Right atrium auricular region (tissue), 2 donors: Measurements from ENCODE around the gene TOM1L2. TPM values are rescaled to one million over a fixed set of nuclear protein-coding genes. Genes with fewer than 3 reads are reported as not detected.

Experiments
- DNase-seq: peaks from one replicate; pipeline ENCODE4 v3.0.0-alpha.2; 2019; ENCODE audit warnings: low spot score
- H3K27ac ChIP-seq, 2 donors: fragments of 200-600 bp; sonication (generic); 1 replicate in 1 of 2; 2 replicates in 1 of 2; pipeline ENCODE4 v1.5.1; 2016 to 2019
- H3K27me3 ChIP-seq, 2 donors: fragments of 200-600 bp; sonication (generic); one replicate each; pipeline versions ENCODE4 v1.5.1 to v1.6.0; 2017 to 2019
- H3K36me3 ChIP-seq: fragments of 200-600 bp; sonication (generic); one replicate; pipeline ENCODE4 v1.5.1; 2016
- H3K4me1 ChIP-seq, 2 donors: fragments of 200-600 bp; sonication (generic); one replicate each; pipeline versions ENCODE4 v1.5.1 to v1.6.0; 2017 to 2019
- H3K4me3 ChIP-seq, 2 donors: fragments of 200-600 bp; sonication (generic); 1 replicate in 1 of 2; 2 replicates in 1 of 2; pipeline ENCODE4 v1.5.1; 2017 to 2019; ENCODE audit warnings: mild to moderate bottlenecking in 1 of 2, moderate library complexity in 1 of 2
- H3K9me3 ChIP-seq, 2 donors: fragments of 200-600 bp; sonication (generic); one replicate each; pipeline ENCODE4 v1.5.1; 2019
- total RNA-seq, 2 donors: library from RNA; depleted of rRNA; stranded (reverse); fragments of >200 nt; gene quantifications; one replicate each; pipeline ENCODE4 v1.1.0, GENCODE V29; 2016
- TF ChIP-seq, protein P1 (sequence below), 2 donors: fragments of 200-600 bp; sonication (generic); IDR thresholded peaks; one replicate each; pipeline ENCODE4 v1.5.1; 2019; ENCODE audit warnings: antibody characterized with exemption in 2 of 2

Gene TOM1L2
- total RNA-seq, 2 donors from 2014 or later, result 186 to 347 TPM

DNA sequence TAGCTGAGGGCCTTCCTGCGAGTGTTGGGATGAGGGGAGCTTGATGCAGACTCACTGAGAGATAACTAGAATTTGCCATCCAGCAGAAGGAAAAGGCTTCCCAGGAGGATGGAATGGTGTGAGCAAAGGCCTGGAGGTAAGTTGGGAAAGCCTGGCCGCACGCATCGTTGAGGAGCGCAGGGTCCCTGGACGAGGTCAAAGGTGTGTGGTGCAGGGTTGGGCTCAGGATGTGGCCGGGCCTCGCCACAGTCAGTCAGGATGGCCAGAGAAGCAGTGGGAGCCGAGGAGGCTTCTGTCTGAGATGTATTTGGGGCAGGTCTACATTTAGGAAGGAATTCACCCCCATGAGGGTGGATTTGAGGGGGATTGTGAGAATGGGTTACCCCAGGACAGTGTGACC is 16.9 kb upstream of the TOM1L2 start:
- Histone ChIP-seq H3K9me3 (no peaks in the 10 kb centered on the region), H3K36me3 (no peaks in the 10 kb centered on the region), H3K4me1 (peaks cover 0 to under 1% of the 10 kb centered on the region in 2 donors), H3K27me3 (no peaks in the 10 kb centered on the region), H3K27ac (no peak overlapping the region), H3K4me3 (no peak overlapping the region)
- no peak for DNase-seq
- TF ChIP-seq, protein P1, sequence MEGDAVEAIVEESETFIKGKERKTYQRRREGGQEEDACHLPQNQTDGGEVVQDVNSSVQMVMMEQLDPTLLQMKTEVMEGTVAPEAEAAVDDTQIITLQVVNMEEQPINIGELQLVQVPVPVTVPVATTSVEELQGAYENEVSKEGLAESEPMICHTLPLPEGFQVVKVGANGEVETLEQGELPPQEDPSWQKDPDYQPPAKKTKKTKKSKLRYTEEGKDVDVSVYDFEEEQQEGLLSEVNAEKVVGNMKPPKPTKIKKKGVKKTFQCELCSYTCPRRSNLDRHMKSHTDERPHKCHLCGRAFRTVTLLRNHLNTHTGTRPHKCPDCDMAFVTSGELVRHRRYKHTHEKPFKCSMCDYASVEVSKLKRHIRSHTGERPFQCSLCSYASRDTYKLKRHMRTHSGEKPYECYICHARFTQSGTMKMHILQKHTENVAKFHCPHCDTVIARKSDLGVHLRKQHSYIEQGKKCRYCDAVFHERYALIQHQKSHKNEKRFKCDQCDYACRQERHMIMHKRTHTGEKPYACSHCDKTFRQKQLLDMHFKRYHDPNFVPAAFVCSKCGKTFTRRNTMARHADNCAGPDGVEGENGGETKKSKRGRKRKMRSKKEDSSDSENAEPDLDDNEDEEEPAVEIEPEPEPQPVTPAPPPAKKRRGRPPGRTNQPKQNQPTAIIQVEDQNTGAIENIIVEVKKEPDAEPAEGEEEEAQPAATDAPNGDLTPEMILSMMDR (IDR thresholded peaks at IDR 0.05), result no peak

DNA sequence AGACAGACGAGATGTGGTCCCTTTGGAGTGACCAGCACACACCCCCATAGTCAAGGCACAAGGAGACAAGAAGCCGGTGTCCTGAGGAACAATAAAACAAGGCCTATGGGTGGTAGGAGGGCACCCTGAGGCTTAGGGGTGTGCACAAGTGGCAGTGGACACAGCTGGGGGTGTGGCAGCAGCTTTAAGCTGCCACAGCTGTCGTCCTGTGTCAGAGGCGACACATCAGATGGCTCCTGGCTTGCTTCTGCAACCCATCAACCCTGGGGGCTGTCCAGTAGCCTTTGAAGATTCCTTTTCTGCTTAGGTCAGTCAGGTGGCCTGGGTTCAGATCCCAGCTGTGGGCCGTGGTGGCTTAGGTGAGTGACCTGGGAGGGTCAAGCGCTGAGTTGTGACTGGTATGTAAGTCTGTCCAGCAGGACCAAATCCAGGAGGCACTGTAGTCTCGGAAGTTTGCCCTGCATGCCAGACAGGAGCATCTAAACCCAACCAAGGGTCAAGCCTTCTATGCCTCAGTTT is 16.3 kb upstream of the TOM1L2 start:
- H3K27me3 ChIP-seq, result no peaks in the 10 kb centered on the region
- no peak for DNase-seq
- no peak overlapping the region for H3K27ac ChIP-seq
- H3K36me3 ChIP-seq, result no peaks in the 10 kb centered on the region
- TF ChIP-seq, protein P1 (IDR thresholded peaks at IDR 0.05), result no peak
- no peaks in the 10 kb centered on the region for H3K4me1 ChIP-seq
- H3K4me3 ChIP-seq, result no peak overlapping the region
- H3K9me3 ChIP-seq, result no peaks in the 10 kb centered on the region

DNA sequence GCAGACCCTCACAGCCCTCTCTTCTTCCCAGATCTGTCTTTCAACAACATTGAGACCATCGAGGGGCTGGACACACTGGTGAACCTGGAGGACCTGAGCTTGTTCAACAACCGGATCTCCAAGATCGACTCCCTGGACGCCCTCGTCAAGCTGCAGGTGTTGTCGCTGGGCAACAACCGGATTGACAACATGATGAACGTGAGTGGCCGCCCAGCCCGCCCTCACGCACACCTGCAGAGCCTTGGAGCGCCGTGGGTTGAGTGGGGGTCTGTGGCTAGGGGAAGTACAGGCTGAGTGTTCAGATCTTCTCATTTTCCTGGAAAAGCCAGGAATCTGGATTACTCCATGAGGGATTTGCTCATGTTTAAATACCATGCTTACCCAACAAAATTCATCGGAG is 15.7 kb upstream of the TOM1L2 start:
- no peak overlapping the region for H3K27ac ChIP-seq
- H3K4me1 ChIP-seq, result no peaks in the 10 kb centered on the region
- TF ChIP-seq, protein P1 (IDR thresholded peaks at IDR 0.05), result no peak
- no peak for DNase-seq
- H3K27me3 ChIP-seq, result no peaks in the 10 kb centered on the region
- no peaks in the 10 kb centered on the region for H3K9me3 ChIP-seq
- H3K36me3 ChIP-seq, result no peaks in the 10 kb centered on the region
- H3K4me3 ChIP-seq, result no peak overlapping the region

DNA sequence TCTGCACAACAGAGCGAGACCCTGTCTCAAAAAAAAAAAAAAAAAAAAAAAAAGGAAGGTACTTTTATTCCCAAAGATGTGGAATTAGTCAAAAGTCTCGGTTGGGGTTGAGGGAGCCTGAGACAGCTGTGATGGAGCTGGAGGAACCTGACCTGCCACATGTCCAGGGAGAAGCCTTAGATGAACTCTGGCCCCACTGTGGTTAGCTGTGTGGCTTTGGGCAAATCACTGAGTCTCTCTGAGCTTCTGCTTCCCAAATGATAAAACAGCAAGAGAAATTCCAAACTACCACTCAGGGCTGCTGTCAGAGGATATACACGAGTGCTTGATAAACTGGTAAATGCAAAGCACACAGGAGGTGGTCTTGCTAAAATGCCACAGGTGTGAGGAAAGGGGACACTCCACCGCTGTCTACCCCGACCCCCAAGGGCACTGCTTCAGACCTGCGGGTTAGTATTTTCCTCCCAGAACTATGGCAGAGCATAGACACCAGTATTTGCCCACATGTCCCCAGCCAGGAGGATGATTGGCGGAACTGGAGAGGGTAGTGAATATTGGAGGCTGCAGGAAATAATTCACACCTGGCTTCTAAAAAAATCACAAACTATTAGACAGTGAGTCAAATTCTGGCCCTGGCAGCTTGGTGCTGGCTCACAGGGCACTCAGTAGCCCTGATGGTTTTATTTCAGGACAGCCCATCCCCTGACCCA is 15.1 kb upstream of the TOM1L2 start:
- Histone ChIP-seq H3K4me3 (no peak overlapping the region), H3K9me3 (no peaks in the 10 kb centered on the region), H3K27me3 (no peaks in the 10 kb centered on the region), H3K4me1 (no peaks in the 10 kb centered on the region), H3K36me3 (no peaks in the 10 kb centered on the region), H3K27ac (no peak overlapping the region)
- DNase-seq, result no peak
- TF ChIP-seq, protein P1 (IDR thresholded peaks at IDR 0.05), result no peak

DNA sequence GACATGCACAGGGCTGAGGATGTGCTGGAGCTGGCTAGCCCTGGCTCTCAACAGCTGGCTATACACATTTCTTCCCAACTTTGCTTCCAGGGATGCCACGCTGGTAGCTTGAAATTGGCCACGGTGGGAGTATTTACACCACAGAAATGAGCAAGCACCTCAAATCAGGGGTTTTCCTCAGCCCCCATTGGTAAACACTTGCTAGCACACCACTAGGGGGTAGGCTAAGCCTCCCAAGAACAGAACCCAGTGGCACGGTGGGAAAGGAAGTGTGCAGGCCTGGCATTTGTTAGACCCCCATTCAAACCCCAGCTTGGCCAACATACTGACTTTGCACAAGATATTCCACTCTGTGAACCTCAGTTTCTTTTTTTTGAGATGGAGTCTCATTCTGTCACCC is 13.4 kb upstream of the TOM1L2 start:
- Histone ChIP-seq H3K9me3 (no peaks in the 10 kb centered on the region), H3K36me3 (no peaks in the 10 kb centered on the region), H3K4me3 (no peak overlapping the region), H3K4me1 (no peaks in the 10 kb centered on the region), H3K27me3 (no peaks in the 10 kb centered on the region), H3K27ac (no peak overlapping the region)
- TF ChIP-seq, protein P1 (IDR thresholded peaks at IDR 0.05), result no peak
- DNase-seq, result no peak

DNA sequence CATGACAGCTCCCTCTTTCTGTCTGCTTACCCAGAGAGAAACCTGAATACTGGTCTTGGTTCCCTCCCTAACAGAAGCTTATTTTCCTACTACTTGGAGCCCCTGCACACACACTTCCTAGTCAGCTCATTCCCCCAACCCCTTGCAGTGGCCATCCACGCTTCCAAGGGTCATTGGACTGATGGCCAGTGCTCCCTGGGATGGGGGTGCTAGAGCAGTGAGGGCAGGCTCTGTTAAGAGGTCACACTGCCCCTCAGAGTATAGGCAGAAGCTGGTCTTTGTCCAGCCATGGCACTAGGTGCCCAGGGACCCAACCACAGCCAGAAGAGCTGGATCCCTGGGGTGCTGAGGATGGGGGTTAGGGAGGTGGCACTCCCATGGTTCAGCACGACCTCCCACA is 13.0 kb upstream of the TOM1L2 start:
- Histone ChIP-seq H3K4me1 (no peaks in the 10 kb centered on the region), H3K36me3 (no peaks in the 10 kb centered on the region), H3K27ac (no peak overlapping the region), H3K4me3 (no peak overlapping the region), H3K9me3 (no peaks in the 10 kb centered on the region), H3K27me3 (no peaks in the 10 kb centered on the region)
- TF ChIP-seq, protein P1 (IDR thresholded peaks at IDR 0.05), result no peak
- DNase-seq, result no peak
